Tibial nerve (tissue), 3 donors: ENCODE results near the gene BCOR.

Experiments used
- CTCF ChIP-seq, 5 experiments: fragments of 200-600 bp in 3 of 5; fragments of 450-650 bp in 2 of 5; sonication (generic) in 3 of 5; IDR thresholded peaks; one replicate each; pipeline ENCODE4 v1.5.1; 2016 to 2019; ENCODE audit warnings: antibody characterized with exemption in 5 of 5, mild to moderate bottlenecking in 3 of 5, moderate library complexity in 2 of 5
- POLR2A ChIP-seq, 2 donors: fragments of 450-650 bp; IDR thresholded peaks; one replicate each; pipeline ENCODE4 v1.6.1; 2017; ENCODE audit warnings: antibody characterized with exemption in 2 of 2, mild to moderate bottlenecking in 2 of 2, moderate library complexity in 2 of 2

GRCh38 chrX:40065296-40066046, 32.3 kb downstream of the BCOR start:
- TF ChIP-seq CTCF (IDR thresholded peaks at IDR 0.05) (no peak), POLR2A (IDR thresholded peaks at IDR 0.05) (no peak)
